GM21529 (cell line): Measurements from ENCODE around the gene SEZ6L2.
"Not testable (repeated sequence)": the region's sequence is repeated elsewhere in the genome, so short reads cannot be mapped to it uniquely, and the experiment has no call there.

Experiments used
- ATAC-seq: cut with Tn5 transposase; IDR thresholded peaks from one replicate; pipeline ENCODE4 v1.9.1; 2021; ENCODE audit not compliant: unreplicated experiment

Gene SEZ6L2

GRCh38 chr16:29899516-29900101, at the start of gene SEZ6L2:
TSS of gene SEZ6L2 (minus strand) at chr16:29899550. CDS start at chr16:29899019, 531 bp downstream.
- ATAC-seq = no peak

GRCh38 chr16:29947897-29948296, 48.5 kb upstream of the SEZ6L2 start:
- ATAC-seq = no peak

GRCh38 chr16:29943846-29944799, 44.8 kb upstream of the SEZ6L2 start:
- ATAC-seq = no peak

- ATAC-seq = no peak
These were observed 41.3 kb upstream of the SEZ6L2 start for GRCh38 chr16:29940656-29941055.

- ATAC-seq = not testable (repeated sequence)
These were observed 32.4 kb upstream of the SEZ6L2 start for GRCh38 chr16:29931750-29932149.

GRCh38 chr16:29927070-29927905, 27.9 kb upstream of the SEZ6L2 start:
- ATAC-seq = no peak

- ATAC-seq = no peak
These were observed 27.3 kb upstream of the SEZ6L2 start for GRCh38 chr16:29926711-29927052.

GRCh38 chr16:29925781-29926710, 26.7 kb upstream of the SEZ6L2 start, which contains the start of gene KCTD13:
TSS of gene KCTD13 (minus strand) at chr16:29926226. CDS start at chr16:29926033, 193 bp downstream.
- peak; percentile 87 for ATAC-seq

- no peak for ATAC-seq
These were observed 25.9 kb upstream of the SEZ6L2 start for GRCh38 chr16:29925105-29925756.

- no peak for ATAC-seq
These were observed 23.7 kb upstream of the SEZ6L2 start for GRCh38 chr16:29922986-29923501.

GRCh38 chr16:29922326-29922725, 23.0 kb upstream of the SEZ6L2 start:
- ATAC-seq = no peak

- ATAC-seq = no peak
These were observed 21.7 kb upstream of the SEZ6L2 start for GRCh38 chr16:29921034-29921385.

- no peak for ATAC-seq
These were observed 21.1 kb upstream of the SEZ6L2 start for GRCh38 chr16:29920288-29921033.

GRCh38 chr16:29916979-29917378, 17.6 kb upstream of the SEZ6L2 start:
- ATAC-seq = no peak

GRCh38 chr16:29915590-29916247, 16.4 kb upstream of the SEZ6L2 start:
- ATAC-seq = no peak

GRCh38 chr16:29913514-29913913, 14.2 kb upstream of the SEZ6L2 start:
- no peak for ATAC-seq

- ATAC-seq = no peak
These were observed 12.7 kb upstream of the SEZ6L2 start for GRCh38 chr16:29912087-29912486.

- no peak for ATAC-seq
These were observed 12.3 kb upstream of the SEZ6L2 start for GRCh38 chr16:29911676-29912010.
